ENCODE data around the gene DESI2. TPM values are rescaled to one million over a fixed set of nuclear protein-coding genes. Genes with fewer than 3 reads are reported as not detected.
A peak's percentile ranks its signal among the peaks of the same experiment; 100 is the strongest.

DESI2 gene
- total RNA-seq, 3 donors from 2014 or later (not counting 1 experiment from before 2014, with no cell fraction given): 24.1 to 30.5 (median 25.4) TPM

DNA sequence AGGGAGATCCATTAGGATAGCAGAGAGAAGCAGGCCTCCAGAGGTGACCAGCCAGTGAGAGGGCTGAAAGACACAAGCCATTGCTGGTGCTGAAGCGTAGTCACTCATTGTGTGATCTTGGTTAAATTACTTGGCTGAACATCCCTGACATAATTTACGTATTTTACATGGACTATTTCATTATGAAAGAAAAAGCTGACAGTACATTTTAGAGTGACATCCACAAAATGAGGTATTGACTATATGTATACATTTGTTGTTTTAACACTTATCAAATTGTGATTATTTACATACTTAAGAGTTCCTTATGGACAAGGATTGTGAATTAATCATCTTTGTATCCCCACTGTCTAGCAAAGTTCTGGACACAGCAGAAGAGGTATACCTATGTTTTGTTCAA lies 14.9 kb downstream of the DESI2 start:
- TF ChIP-seq, protein P1, sequence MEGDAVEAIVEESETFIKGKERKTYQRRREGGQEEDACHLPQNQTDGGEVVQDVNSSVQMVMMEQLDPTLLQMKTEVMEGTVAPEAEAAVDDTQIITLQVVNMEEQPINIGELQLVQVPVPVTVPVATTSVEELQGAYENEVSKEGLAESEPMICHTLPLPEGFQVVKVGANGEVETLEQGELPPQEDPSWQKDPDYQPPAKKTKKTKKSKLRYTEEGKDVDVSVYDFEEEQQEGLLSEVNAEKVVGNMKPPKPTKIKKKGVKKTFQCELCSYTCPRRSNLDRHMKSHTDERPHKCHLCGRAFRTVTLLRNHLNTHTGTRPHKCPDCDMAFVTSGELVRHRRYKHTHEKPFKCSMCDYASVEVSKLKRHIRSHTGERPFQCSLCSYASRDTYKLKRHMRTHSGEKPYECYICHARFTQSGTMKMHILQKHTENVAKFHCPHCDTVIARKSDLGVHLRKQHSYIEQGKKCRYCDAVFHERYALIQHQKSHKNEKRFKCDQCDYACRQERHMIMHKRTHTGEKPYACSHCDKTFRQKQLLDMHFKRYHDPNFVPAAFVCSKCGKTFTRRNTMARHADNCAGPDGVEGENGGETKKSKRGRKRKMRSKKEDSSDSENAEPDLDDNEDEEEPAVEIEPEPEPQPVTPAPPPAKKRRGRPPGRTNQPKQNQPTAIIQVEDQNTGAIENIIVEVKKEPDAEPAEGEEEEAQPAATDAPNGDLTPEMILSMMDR (IDR thresholded peaks at IDR 0.05): no peak
- Mint-ChIP-seq H3K27ac (no peak overlapping the region), H3K36me3 (no peaks in the 10 kb centered on the region), H3K27me3 (ENCODE audit: low read depth in 2 of 2) (no peaks in the 10 kb centered on the region), H3K4me1 (peaks cover 12 to 26% of the 10 kb centered on the region in 2 donors), H3K4me3 (no peak overlapping the region), H3K9me3 (no peaks in the 10 kb centered on the region)
- Histone ChIP-seq H3K27me3 (ENCODE audit: control insufficient read depth, insufficient read depth, low read length) (no peaks in the 10 kb centered on the region), H3K36me3 (ENCODE audit: control insufficient read depth, insufficient read depth, low read length) (no peaks in the 10 kb centered on the region), H3K4me3 (ENCODE audit: low read length) (no peak overlapping the region), H3K9me3 (ENCODE audit: control insufficient read depth, insufficient read depth, low read length) (no peaks in the 10 kb centered on the region), H3K27ac (ENCODE audit: low read length) (no peak overlapping the region), H3K4me1 (ENCODE audit: control insufficient read depth, insufficient read depth, low read length) (peaks cover 3% of the 10 kb centered on the region)
- intact Hi-C loops (cut with micrococcal nuclease): loop anchor here (5.0 kb wide), 1 partner anchor 305 kb away; no protein-coding TSS in a partner anchor
- ATAC-seq (no peak), DNase-seq (no peak)
- WGBS (ENCODE audit: insufficient coverage): 100% methylated on average over 1 of the region's 2 CpGs

DNA sequence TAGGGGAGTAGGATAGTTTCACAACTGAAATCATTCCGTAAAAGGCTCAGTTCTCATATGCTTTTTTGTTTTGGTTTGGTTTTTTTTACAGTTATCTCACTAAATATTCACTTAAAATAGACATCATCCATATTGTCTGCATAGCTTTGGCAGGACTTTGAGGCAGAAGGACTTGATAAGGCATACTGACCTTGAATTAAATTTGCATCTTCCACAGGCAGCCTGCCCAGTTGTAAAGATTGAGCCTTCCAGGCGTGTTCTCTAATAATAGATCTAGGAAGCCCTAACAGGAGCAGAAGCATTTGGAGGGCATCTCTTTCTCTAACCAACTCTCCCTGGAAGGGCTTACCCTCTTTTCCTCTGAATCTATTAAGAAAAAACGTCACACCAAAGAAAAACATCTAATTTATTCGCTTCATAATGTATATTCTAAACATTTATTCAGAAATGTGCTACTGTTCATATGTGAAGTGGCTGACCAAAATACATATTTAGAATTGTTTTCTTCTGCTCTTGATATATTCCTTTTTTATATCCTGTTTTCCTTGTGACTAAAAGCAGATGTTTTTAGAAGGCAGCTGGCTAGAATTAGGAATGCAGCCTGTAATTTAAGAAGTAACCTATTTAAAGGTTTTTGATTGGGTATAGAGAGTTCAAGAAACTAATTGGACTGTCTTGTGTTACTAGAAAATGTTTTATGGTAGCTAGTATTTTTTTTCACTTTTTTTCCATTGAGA lies 20.2 kb downstream of the DESI2 start:
- H3K27ac ChIP-seq (ENCODE audit: low read length): no peak overlapping the region
- H3K27ac Mint-ChIP-seq: peak overlapping the region in 1 of 2 donors; percentile 42
- H3K9me3 Mint-ChIP-seq: no peaks in the 10 kb centered on the region
- H3K4me1 Mint-ChIP-seq: peaks cover 32 to 44% of the 10 kb centered on the region in 2 donors
- ATAC-seq (no peak), DNase-seq (no peak)
- H3K9me3 ChIP-seq (ENCODE audit: control insufficient read depth, insufficient read depth, low read length): no peaks in the 10 kb centered on the region
- H3K36me3 ChIP-seq (ENCODE audit: control insufficient read depth, insufficient read depth, low read length): no peaks in the 10 kb centered on the region
- WGBS (ENCODE audit: insufficient coverage): 100% methylated on average over 1 of the region's 4 CpGs
- H3K36me3 Mint-ChIP-seq: no peaks in the 10 kb centered on the region
- H3K4me1 ChIP-seq (ENCODE audit: control insufficient read depth, insufficient read depth, low read length): no peaks in the 10 kb centered on the region
- TF ChIP-seq, protein P1 (IDR thresholded peaks at IDR 0.05): no peak
- no peaks in the 10 kb centered on the region for H3K27me3 ChIP-seq (ENCODE audit: control insufficient read depth, insufficient read depth, low read length)
- no peak overlapping the region for H3K4me3 ChIP-seq (ENCODE audit: low read length)
- intact Hi-C loops (cut with micrococcal nuclease): no loop called here
- no peak overlapping the region for H3K4me3 Mint-ChIP-seq
- H3K27me3 Mint-ChIP-seq (ENCODE audit: low read depth in 2 of 2): no peaks in the 10 kb centered on the region

DNA sequence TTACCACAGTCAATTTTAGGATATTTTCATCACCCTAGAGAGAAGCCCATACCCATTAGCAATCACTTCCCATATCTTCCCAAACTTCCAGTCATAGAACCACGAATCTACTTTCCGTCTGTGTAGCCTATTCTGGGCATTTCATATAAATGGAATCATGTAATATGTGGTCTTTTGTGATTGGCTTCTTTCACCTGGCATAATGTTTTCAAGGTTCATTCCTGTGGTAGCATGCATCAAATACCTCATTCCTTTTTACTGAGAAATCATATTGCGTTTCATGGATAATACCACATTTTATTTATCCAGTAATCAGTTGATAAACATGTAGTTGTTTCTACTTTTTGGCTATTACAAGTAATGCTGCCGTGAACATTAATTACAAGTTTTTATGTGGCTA lies 21.5 kb downstream of the DESI2 start:
- Histone ChIP-seq H3K4me3 (ENCODE audit: low read length) (no peak overlapping the region), H3K27ac (ENCODE audit: low read length) (no peak overlapping the region), H3K9me3 (ENCODE audit: control insufficient read depth, insufficient read depth, low read length) (no peaks in the 10 kb centered on the region), H3K4me1 (ENCODE audit: control insufficient read depth, insufficient read depth, low read length) (no peaks in the 10 kb centered on the region), H3K27me3 (ENCODE audit: control insufficient read depth, insufficient read depth, low read length) (no peaks in the 10 kb centered on the region), H3K36me3 (ENCODE audit: control insufficient read depth, insufficient read depth, low read length) (no peaks in the 10 kb centered on the region)
- no CpG with 5 or more reads among the region's 4 CpGs for WGBS (ENCODE audit: insufficient coverage)
- no peaks in the 10 kb centered on the region for H3K9me3 Mint-ChIP-seq
- H3K4me1 Mint-ChIP-seq: peaks cover 32 to 40% of the 10 kb centered on the region in 2 donors
- H3K27ac Mint-ChIP-seq: no peak overlapping the region
- H3K4me3 Mint-ChIP-seq: no peak overlapping the region
- ATAC-seq (no peak), DNase-seq (no peak)
- H3K36me3 Mint-ChIP-seq: no peaks in the 10 kb centered on the region
- intact Hi-C loops (cut with micrococcal nuclease): no loop called here
- no peaks in the 10 kb centered on the region for H3K27me3 Mint-ChIP-seq (ENCODE audit: low read depth in 2 of 2)
- TF ChIP-seq, protein P1 (IDR thresholded peaks at IDR 0.05): no peak

DNA sequence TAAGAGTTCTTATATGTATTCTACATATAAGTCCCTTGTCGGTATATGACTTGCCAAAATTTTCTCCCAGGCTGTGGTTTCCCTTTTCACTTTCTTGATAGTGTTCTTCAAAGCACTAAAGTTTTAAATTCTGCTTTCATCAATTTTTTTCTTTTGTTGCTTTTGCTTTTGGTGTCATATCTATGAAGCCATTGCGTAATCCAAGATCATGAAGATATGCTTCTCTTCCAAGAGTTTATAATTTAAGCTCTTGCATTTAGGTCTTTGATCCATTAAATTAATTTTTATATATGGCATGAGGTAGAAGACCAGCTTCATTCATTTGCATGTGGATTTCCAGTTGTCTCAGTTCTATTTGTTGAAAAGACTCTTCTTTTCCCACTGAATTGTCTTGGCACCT lies 22.2 kb downstream of the DESI2 start:
- Histone ChIP-seq H3K4me1 (ENCODE audit: control insufficient read depth, insufficient read depth, low read length) (no peaks in the 10 kb centered on the region), H3K27ac (ENCODE audit: low read length) (no peak overlapping the region), H3K4me3 (ENCODE audit: low read length) (no peak overlapping the region), H3K36me3 (ENCODE audit: control insufficient read depth, insufficient read depth, low read length) (no peaks in the 10 kb centered on the region), H3K9me3 (ENCODE audit: control insufficient read depth, insufficient read depth, low read length) (no peaks in the 10 kb centered on the region), H3K27me3 (ENCODE audit: control insufficient read depth, insufficient read depth, low read length) (no peaks in the 10 kb centered on the region)
- H3K36me3 Mint-ChIP-seq: no peaks in the 10 kb centered on the region
- DNase-seq (no peak), ATAC-seq (no peak)
- H3K4me1 Mint-ChIP-seq: peaks cover 32 to 40% of the 10 kb centered on the region in 2 donors
- intact Hi-C loops (cut with micrococcal nuclease): no loop called here
- no peaks in the 10 kb centered on the region for H3K9me3 Mint-ChIP-seq
- H3K27me3 Mint-ChIP-seq (ENCODE audit: low read depth in 2 of 2): no peaks in the 10 kb centered on the region
- peak overlapping the region; percentile 20 to 45 for H3K27ac Mint-ChIP-seq
- H3K4me3 Mint-ChIP-seq: no peak overlapping the region
- TF ChIP-seq, protein P1 (IDR thresholded peaks at IDR 0.05): no peak
- 100% methylated on average over 1 of the region's 2 CpGs for WGBS (ENCODE audit: insufficient coverage)
